GM19023 (cell line): ENCODE measurements around the gene GRIN2A.

Source experiments
- ATAC-seq: cut with Tn5 transposase; IDR thresholded peaks from one replicate; pipeline ENCODE4 v1.9.1; 2021; ENCODE audit warnings: mild to moderate bottlenecking, moderate library complexity; ENCODE audit not compliant: unreplicated experiment

The GRIN2A gene

GRCh38 chr16:10090816-10091215, 91.4 kb downstream of the GRIN2A start:
- no peak for ATAC-seq

- ATAC-seq, result no peak
Measured at GRCh38 chr16:10088380-10088793, 93.8 kb downstream of the GRIN2A start.

- ATAC-seq, result no peak
Measured at GRCh38 chr16:10087151-10087550, 95.1 kb downstream of the GRIN2A start.

- no peak for ATAC-seq
Measured at GRCh38 chr16:10086620-10087019, 95.6 kb downstream of the GRIN2A start.

- no peak for ATAC-seq
Measured at GRCh38 chr16:10085078-10085798, 97.0 kb downstream of the GRIN2A start.

- no peak for ATAC-seq
Measured at GRCh38 chr16:10083301-10083700, 98.9 kb downstream of the GRIN2A start.

GRCh38 chr16:10081201-10081940, 100.9 kb downstream of the GRIN2A start:
- no peak for ATAC-seq

GRCh38 chr16:10080051-10080772, 102.0 kb downstream of the GRIN2A start:
- ATAC-seq, result no peak

- no peak for ATAC-seq
Measured at GRCh38 chr16:10078541-10078949, 103.7 kb downstream of the GRIN2A start.

GRCh38 chr16:10077861-10078260, 104.4 kb downstream of the GRIN2A start:
- no peak for ATAC-seq

- no peak for ATAC-seq
Measured at GRCh38 chr16:10076037-10076436, 106.2 kb downstream of the GRIN2A start.

- ATAC-seq, result no peak
Measured at GRCh38 chr16:10070591-10070990, 111.6 kb downstream of the GRIN2A start.

GRCh38 chr16:10069374-10069773, 112.9 kb downstream of the GRIN2A start:
- no peak for ATAC-seq

- ATAC-seq, result no peak
Measured at GRCh38 chr16:10067835-10068234, 114.4 kb downstream of the GRIN2A start.

GRCh38 chr16:10067406-10067805, 114.8 kb downstream of the GRIN2A start:
- no peak for ATAC-seq

GRCh38 chr16:10065019-10065418, 117.2 kb downstream of the GRIN2A start:
- ATAC-seq, result no peak

- no peak for ATAC-seq
Measured at GRCh38 chr16:10048850-10049249, 133.4 kb downstream of the GRIN2A start.

- no peak for ATAC-seq
Measured at GRCh38 chr16:10045947-10046346, 136.3 kb downstream of the GRIN2A start.

- ATAC-seq, result no peak
Measured at GRCh38 chr16:10045291-10045775, 136.9 kb downstream of the GRIN2A start.

GRCh38 chr16:10040136-10041080, 141.8 kb downstream of the GRIN2A start:
- ATAC-seq, result no peak
